ENCODE data around the gene TMEM114.

TMEM114 gene

DNA sequence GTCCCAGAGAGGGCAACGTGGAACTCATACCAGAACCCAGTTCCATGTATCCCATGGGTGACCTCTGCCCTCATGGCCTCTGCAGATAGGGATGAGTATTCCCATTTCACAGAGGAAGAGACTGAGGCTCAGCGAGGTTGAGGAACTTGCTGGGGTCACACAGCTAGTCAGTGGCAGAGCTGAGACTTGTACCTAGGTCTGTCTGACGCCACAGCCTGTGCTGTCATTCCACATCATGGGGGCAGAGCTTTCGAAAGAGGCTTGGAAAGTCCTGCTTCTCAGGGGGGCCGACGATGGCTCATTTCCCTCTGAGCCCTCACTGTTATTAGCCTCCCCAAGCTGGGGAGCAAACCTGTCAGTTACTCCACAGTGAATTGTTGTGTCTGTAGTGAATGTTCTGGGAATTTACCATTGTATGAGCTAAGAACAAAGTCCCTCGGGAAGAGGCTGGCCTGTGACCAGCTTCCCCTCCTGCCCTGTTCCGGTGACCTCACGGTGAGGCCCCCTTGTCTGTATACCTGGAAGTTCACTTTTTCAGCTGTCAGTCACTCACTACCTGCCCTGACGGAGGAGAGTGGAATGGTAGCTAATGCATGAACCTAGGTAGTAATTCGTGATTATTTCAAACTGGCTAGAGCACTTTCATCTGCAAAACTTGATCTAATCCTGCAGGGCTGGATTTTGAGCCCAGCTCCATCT is 40.1 kb upstream of the TMEM114 start:
- H3K4me3 ChIP-seq (ENCODE audit: low read length): no peak overlapping the region
- DNase-seq (ENCODE audit: low read depth): no peak
- TF ChIP-seq, protein P1, sequence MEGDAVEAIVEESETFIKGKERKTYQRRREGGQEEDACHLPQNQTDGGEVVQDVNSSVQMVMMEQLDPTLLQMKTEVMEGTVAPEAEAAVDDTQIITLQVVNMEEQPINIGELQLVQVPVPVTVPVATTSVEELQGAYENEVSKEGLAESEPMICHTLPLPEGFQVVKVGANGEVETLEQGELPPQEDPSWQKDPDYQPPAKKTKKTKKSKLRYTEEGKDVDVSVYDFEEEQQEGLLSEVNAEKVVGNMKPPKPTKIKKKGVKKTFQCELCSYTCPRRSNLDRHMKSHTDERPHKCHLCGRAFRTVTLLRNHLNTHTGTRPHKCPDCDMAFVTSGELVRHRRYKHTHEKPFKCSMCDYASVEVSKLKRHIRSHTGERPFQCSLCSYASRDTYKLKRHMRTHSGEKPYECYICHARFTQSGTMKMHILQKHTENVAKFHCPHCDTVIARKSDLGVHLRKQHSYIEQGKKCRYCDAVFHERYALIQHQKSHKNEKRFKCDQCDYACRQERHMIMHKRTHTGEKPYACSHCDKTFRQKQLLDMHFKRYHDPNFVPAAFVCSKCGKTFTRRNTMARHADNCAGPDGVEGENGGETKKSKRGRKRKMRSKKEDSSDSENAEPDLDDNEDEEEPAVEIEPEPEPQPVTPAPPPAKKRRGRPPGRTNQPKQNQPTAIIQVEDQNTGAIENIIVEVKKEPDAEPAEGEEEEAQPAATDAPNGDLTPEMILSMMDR (conservative IDR thresholded peaks at IDR 0.05; ENCODE audit: low read depth, low read length): no peak

DNA sequence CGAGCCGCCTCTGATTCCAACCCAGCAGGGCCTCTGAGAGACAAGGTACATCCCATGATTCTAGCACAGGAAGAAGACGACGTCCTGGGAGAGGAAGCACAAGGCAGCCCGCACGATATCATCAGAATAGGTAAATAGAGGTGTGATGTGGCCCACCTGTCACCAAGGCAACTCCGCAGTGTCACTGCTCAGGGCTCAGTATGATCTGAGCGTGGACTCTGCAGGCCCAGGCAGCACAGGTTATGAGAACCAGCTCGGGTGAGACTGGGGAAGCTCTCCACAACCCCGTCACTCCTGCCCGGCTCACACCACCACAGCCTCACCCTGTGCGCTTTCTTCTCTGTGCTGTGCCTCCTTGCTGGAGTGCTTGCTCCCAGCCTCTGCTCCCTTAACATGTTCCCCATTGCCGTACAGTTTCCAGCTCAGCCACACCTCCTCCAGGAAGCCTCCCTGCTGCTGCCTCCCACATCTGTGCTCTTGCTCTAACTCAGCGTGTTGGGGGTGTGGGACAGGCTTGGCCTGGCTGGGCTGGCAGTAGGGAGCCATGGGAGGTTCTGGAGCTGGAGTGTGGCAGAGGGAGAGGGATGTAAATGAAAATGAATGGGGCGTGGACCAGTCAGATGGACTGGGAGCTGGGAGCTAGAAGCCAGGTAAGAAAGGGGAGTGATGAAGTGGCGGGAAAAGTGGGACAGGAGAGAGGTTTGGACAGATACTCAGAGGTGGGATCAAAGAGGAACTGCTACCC is 38.8 kb upstream of the TMEM114 start:
- H3K4me3 ChIP-seq (ENCODE audit: low read length): no peak overlapping the region
- TF ChIP-seq, protein P1 (conservative IDR thresholded peaks at IDR 0.05; ENCODE audit: low read depth, low read length): no peak
- DNase-seq (ENCODE audit: low read depth): no peak

- H3K4me3 ChIP-seq (ENCODE audit: low read length): no peak overlapping the region
- TF ChIP-seq, protein P1 (conservative IDR thresholded peaks at IDR 0.05; ENCODE audit: low read depth, low read length): no peak
- DNase-seq (ENCODE audit: low read depth): no peak
Measured at GRCh38 chr16:8627456-8627855, 37.1 kb upstream of the TMEM114 start.

GRCh38 chr16:8626946-8627345 is 36.6 kb upstream of the TMEM114 start:
- H3K4me3 ChIP-seq (ENCODE audit: low read length): no peak overlapping the region
- TF ChIP-seq, protein P1 (conservative IDR thresholded peaks at IDR 0.05; ENCODE audit: low read depth, low read length): no peak
- DNase-seq (ENCODE audit: low read depth): no peak

GRCh38 chr16:8625491-8626087 is 35.3 kb upstream of the TMEM114 start:
- no peak for DNase-seq (ENCODE audit: low read depth)
- H3K4me3 ChIP-seq (ENCODE audit: low read length): no peak overlapping the region
- TF ChIP-seq, protein P1 (conservative IDR thresholded peaks at IDR 0.05; ENCODE audit: low read depth, low read length): no peak

GRCh38 chr16:8623634-8624033 is 33.3 kb upstream of the TMEM114 start:
- no peak overlapping the region for H3K4me3 ChIP-seq (ENCODE audit: low read length)
- TF ChIP-seq, protein P1 (conservative IDR thresholded peaks at IDR 0.05; ENCODE audit: low read depth, low read length): no peak
- DNase-seq (ENCODE audit: low read depth): no peak
